ENCODE results near the gene POP4. TPM values are rescaled to one million over a fixed set of nuclear protein-coding genes. Genes with fewer than 3 reads are reported as not detected.

The POP4 gene
- total RNA-seq, 1 experiment from 2014 or later: 75.0 TPM

GRCh38 chr19:29641597-29641996 lies 35.5 kb downstream of the POP4 start:
- H3K4me3 Mint-ChIP-seq (ENCODE audit: unreplicated experiment): no peak overlapping the region
- no peaks in the 10 kb centered on the region for H3K9me3 ChIP-seq
- H3K9me3 Mint-ChIP-seq (ENCODE audit: unreplicated experiment): no peaks in the 10 kb centered on the region
- CTCF ChIA-PET: no interaction called here
- intact Hi-C loops (cut with micrococcal nuclease; ENCODE audit: unreplicated experiment): no loop called here
- H3K27me3 Mint-ChIP-seq (ENCODE audit: insufficient read depth, unreplicated experiment): peaks cover 12% of the 10 kb centered on the region
- POLR2A ChIA-PET: no interaction called here
- TF ChIP-seq CTCF (IDR thresholded peaks at IDR 0.05; ENCODE audit: insufficient read depth in 1 of 2, low read depth in 1 of 2, low read length in 1 of 2, severe bottlenecking in 1 of 2, unreplicated experiment in 1 of 2): no peak
- no peak for DNase-seq
- no peaks in the 10 kb centered on the region for H3K36me3 Mint-ChIP-seq (ENCODE audit: insufficient read depth, unreplicated experiment)
- no peak overlapping the region for H3K27ac Mint-ChIP-seq (ENCODE audit: unreplicated experiment)
- no peaks in the 10 kb centered on the region for H3K4me1 ChIP-seq
- H3K36me3 ChIP-seq (ENCODE audit: control insufficient read depth, insufficient read depth, low read length): no peaks in the 10 kb centered on the region
- no TSS peak for BruUV-seq (replicated peaks)
- no peaks in the 10 kb centered on the region; the same call in 1 of the 2 replicates for H3K27me3 ChIP-seq (replicated peaks; ENCODE audit: control insufficient read depth, insufficient read depth, low read length)
- H3K4me1 Mint-ChIP-seq (ENCODE audit: low read depth, unreplicated experiment): no peaks in the 10 kb centered on the region
- H3K4me3 ChIP-seq (ENCODE audit: low read depth, low read length): no peak overlapping the region

- H3K36me3 Mint-ChIP-seq (ENCODE audit: insufficient read depth, unreplicated experiment): no peaks in the 10 kb centered on the region
- POLR2A ChIA-PET: no interaction called here
Measured at GRCh38 chr19:29643361-29643935, 37.4 kb downstream of the POP4 start.

GRCh38 chr19:29644210-29644609 lies 38.1 kb downstream of the POP4 start:
- no peak overlapping the region for H3K4me3 Mint-ChIP-seq (ENCODE audit: unreplicated experiment)

More at GRCh38 chr19:29643361-29643935, 37.4 kb downstream of the POP4 start:
- CTCF ChIA-PET: no interaction called here
- intact Hi-C loops (cut with micrococcal nuclease; ENCODE audit: unreplicated experiment): no loop called here
- Histone ChIP-seq H3K27me3 (replicated peaks; ENCODE audit: control insufficient read depth, insufficient read depth, low read length) (no peaks in the 10 kb centered on the region; the same call in 1 of the 2 replicates), H3K36me3 (ENCODE audit: control insufficient read depth, insufficient read depth, low read length) (no peaks in the 10 kb centered on the region), H3K4me3 (ENCODE audit: low read depth, low read length) (no peak overlapping the region), H3K4me1 (no peaks in the 10 kb centered on the region), H3K9me3 (no peaks in the 10 kb centered on the region)
- H3K4me1 Mint-ChIP-seq (ENCODE audit: low read depth, unreplicated experiment): no peaks in the 10 kb centered on the region
- H3K27ac Mint-ChIP-seq (ENCODE audit: unreplicated experiment): no peak overlapping the region
- no peaks in the 10 kb centered on the region for H3K9me3 Mint-ChIP-seq (ENCODE audit: unreplicated experiment)
- no peak for TF ChIP-seq CTCF (IDR thresholded peaks at IDR 0.05; ENCODE audit: insufficient read depth in 1 of 2, low read depth in 1 of 2, low read length in 1 of 2, severe bottlenecking in 1 of 2, unreplicated experiment in 1 of 2)
- no peak for DNase-seq
- H3K4me3 Mint-ChIP-seq (ENCODE audit: unreplicated experiment): no peak overlapping the region
- BruUV-seq (replicated peaks): no TSS peak
- peaks cover 13% of the 10 kb centered on the region for H3K27me3 Mint-ChIP-seq (ENCODE audit: insufficient read depth, unreplicated experiment)

More at GRCh38 chr19:29644210-29644609, 38.1 kb downstream of the POP4 start:
- DNase-seq: no peak
- Histone ChIP-seq H3K27me3 (replicated peaks; ENCODE audit: control insufficient read depth, insufficient read depth, low read length) (no peaks in the 10 kb centered on the region; the same call in 1 of the 2 replicates), H3K36me3 (ENCODE audit: control insufficient read depth, insufficient read depth, low read length) (no peaks in the 10 kb centered on the region), H3K9me3 (no peaks in the 10 kb centered on the region), H3K4me3 (ENCODE audit: low read depth, low read length) (no peak overlapping the region), H3K4me1 (no peaks in the 10 kb centered on the region)
- Mint-ChIP-seq H3K27me3 (ENCODE audit: insufficient read depth, unreplicated experiment) (peaks cover 13% of the 10 kb centered on the region), H3K36me3 (ENCODE audit: insufficient read depth, unreplicated experiment) (no peaks in the 10 kb centered on the region), H3K9me3 (ENCODE audit: unreplicated experiment) (no peaks in the 10 kb centered on the region), H3K4me1 (ENCODE audit: low read depth, unreplicated experiment) (no peaks in the 10 kb centered on the region), H3K27ac (ENCODE audit: unreplicated experiment) (no peak overlapping the region)
- no TSS peak for BruUV-seq (replicated peaks)
- ChIA-PET CTCF (no interaction called here), POLR2A (no interaction called here)
- intact Hi-C loops (cut with micrococcal nuclease; ENCODE audit: unreplicated experiment): no loop called here
- TF ChIP-seq CTCF (IDR thresholded peaks at IDR 0.05; ENCODE audit: insufficient read depth in 1 of 2, low read depth in 1 of 2, low read length in 1 of 2, severe bottlenecking in 1 of 2, unreplicated experiment in 1 of 2): no peak
